ENCODE results near the gene DSG3.
A peak's percentile ranks its signal among the peaks of the same experiment; 100 is the strongest.

The DSG3 gene

DNA sequence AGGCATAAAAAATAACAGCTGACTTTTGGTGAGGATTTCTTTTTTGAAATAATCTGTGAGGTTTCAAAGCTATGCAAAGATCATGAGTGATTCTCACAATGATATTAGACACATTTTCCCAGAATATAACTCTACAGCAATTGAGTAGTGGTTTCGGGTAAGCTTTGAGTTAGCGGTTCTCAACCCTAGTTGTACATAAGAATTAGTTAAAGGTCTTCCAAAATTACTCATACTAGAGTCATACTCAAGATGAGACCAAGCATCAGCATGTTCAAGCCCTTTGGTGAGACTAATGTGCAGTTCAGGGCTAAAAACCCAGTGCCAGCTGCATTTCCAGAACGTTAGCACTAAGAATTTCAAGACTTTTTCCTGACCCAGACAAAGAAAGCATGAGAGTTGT, 39.9 kb upstream of the DSG3 start:
- no peak for DNase-seq (ENCODE audit: low read depth)
- H3K4me3 ChIP-seq (ENCODE audit: low read length), result no peak overlapping the region
- TF ChIP-seq, protein P1, sequence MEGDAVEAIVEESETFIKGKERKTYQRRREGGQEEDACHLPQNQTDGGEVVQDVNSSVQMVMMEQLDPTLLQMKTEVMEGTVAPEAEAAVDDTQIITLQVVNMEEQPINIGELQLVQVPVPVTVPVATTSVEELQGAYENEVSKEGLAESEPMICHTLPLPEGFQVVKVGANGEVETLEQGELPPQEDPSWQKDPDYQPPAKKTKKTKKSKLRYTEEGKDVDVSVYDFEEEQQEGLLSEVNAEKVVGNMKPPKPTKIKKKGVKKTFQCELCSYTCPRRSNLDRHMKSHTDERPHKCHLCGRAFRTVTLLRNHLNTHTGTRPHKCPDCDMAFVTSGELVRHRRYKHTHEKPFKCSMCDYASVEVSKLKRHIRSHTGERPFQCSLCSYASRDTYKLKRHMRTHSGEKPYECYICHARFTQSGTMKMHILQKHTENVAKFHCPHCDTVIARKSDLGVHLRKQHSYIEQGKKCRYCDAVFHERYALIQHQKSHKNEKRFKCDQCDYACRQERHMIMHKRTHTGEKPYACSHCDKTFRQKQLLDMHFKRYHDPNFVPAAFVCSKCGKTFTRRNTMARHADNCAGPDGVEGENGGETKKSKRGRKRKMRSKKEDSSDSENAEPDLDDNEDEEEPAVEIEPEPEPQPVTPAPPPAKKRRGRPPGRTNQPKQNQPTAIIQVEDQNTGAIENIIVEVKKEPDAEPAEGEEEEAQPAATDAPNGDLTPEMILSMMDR (conservative IDR thresholded peaks at IDR 0.05; ENCODE audit: low read depth, low read length), result no peak

DNA sequence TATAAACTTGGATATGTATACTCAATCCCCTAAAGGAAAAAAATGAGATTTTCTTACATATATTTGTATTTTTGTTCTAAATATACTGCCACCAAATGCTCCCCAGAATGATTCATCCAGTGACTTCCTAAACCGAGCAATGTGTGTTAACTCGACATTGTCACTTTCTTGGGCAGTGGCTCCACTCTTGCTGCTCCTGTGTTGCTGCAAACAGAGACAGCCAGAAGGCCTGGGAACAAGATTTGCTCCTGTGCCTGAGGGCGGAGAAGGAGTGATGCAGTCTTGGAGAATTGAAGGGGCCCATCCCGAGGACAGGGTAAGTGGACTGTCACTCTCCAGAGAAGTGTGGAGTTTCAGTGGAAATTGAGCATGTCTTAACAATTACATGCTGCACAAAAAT, 38.3 kb upstream of the DSG3 start:
- no peak for DNase-seq (ENCODE audit: low read depth)
- TF ChIP-seq, protein P1 (conservative IDR thresholded peaks at IDR 0.05; ENCODE audit: low read depth, low read length), result no peak

DNA sequence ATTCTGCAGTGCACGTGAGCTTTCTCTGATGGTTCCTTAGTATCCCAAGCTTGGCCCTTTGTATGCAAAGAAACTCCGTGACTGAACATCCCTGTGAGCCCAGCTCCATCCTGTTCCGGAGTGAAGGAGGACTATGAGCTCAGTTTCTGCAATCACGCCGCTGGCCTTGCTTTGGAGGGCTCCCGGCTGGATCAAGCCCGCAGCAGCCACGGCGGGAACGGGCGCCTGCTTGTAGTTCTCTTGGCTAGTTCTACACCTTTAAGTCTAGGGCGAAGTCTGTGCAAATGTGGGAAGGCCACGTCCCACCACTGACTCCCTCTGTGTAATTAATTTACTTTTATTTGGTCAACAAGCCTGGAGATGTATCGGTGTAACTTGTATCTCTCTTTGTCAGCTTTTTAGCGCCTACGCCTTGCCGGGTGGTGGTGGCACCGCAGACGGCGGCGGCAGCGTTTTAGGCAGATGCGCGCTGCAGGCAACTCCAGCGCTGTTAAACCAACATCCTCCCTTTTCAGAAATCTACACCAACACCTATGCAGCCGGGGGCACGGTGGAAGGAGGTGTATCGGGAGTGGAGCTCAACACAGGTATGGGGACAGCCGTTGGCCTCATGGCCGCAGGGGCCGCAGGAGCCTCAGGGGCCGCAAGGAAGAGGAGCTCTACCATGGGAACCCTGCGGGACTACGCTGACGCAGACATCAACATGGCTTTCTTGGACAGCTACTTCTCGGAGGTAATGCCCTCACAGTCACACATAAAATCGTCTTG, 36.6 kb upstream of the DSG3 start:
- TF ChIP-seq, protein P1 (conservative IDR thresholded peaks at IDR 0.05; ENCODE audit: low read depth, low read length), result no peak
- H3K4me3 ChIP-seq (ENCODE audit: low read length), result peak overlapping the region; percentile 7
- DNase-seq (ENCODE audit: low read depth), result no peak

More for the DNA sequence above, 38.3 kb upstream of the DSG3 start:
- no peak overlapping the region for H3K4me3 ChIP-seq (ENCODE audit: low read length)

DNA sequence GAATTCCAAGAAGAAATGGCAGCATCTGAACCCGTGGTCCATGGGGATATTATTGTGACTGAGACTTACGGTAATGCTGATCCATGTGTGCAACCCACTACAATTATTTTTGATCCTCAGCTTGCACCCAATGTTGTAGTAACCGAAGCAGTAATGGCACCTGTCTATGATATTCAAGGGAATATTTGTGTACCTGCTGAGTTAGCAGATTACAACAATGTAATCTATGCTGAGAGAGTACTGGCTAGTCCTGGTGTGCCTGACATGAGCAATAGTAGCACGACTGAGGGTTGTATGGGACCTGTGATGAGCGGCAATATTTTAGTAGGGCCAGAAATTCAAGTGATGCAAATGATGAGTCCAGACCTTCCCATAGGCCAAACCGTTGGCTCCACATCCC, 34.4 kb upstream of the DSG3 start:
- no peak overlapping the region for H3K4me3 ChIP-seq (ENCODE audit: low read length)
- no peak for DNase-seq (ENCODE audit: low read depth)
- TF ChIP-seq, protein P1 (conservative IDR thresholded peaks at IDR 0.05; ENCODE audit: low read depth, low read length), result no peak

DNA sequence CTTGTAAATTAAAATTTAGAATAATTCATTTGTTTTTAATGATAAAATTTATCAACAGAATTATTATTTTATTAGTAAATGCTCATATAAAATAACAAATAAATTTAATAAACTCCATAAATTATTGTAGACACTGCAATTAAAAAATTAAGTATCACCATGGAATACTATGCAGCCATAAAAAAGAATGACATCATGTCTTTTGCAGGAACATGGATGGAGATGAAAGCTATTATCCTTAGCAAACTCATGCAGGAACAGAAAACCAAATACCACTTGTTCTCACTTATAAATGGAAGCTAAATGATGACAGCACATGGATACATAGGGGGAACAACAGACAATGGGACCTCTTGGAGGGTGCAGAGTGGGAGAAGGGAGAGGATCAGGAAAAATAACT, 29.7 kb upstream of the DSG3 start:
- TF ChIP-seq, protein P1 (conservative IDR thresholded peaks at IDR 0.05; ENCODE audit: low read depth, low read length), result no peak
- DNase-seq (ENCODE audit: low read depth), result no peak

DNA sequence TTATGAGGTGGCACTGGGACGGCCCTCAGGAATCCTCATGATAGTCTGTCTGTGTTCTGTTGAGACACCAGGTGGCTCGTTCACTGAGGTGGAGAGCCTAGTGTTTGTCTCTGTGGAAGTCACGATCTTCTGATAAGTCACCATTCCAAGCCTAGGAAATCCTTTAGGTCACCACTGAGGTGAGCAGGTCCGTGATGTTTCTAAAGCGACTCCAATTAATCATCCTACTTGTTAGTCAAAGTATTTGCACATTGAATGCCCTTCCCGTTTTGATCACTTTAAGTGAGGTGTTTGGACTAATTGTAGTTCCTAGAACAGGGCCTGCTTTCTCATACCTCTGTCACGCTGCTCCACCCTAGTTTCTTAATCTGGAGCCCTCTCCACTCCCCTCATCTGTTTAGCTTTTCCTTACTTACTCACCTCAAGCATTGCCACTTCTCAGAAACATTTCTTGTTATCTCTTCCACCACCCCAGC, 28.0 kb upstream of the DSG3 start:
- H3K4me3 ChIP-seq (ENCODE audit: low read length), result no peak overlapping the region
- TF ChIP-seq, protein P1 (conservative IDR thresholded peaks at IDR 0.05; ENCODE audit: low read depth, low read length), result no peak
- no peak for DNase-seq (ENCODE audit: low read depth)

More for the DNA sequence above, 29.7 kb upstream of the DSG3 start:
- H3K4me3 ChIP-seq (ENCODE audit: low read length), result no peak overlapping the region

DNA sequence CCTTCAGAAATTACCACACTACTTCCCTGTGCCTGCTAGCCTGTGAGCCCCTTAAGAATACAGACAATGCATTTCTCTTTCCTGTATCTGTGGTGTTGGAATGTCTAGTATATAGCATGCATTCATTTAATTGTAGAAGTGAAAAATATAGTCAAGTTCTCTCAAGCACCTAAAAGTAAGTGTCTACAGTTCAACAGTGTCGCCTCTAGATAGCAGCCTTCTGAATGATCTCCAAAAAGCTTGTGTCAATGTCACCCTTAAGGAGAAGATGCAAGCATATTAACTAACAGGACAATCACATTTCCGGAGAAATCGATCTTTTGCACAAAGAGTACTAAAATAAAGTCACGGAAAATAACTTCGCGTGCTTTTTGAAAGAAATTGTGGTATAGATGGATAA, 27.5 kb upstream of the DSG3 start:
- TF ChIP-seq, protein P1 (conservative IDR thresholded peaks at IDR 0.05; ENCODE audit: low read depth, low read length), result no peak
- no peak overlapping the region for H3K4me3 ChIP-seq (ENCODE audit: low read length)
- DNase-seq (ENCODE audit: low read depth), result no peak
